Fibroblast of the aortic adventitia (primary cell): ENCODE results near the gene RSPRY1. TPM values are rescaled to one million over a fixed set of nuclear protein-coding genes. Genes with fewer than 3 reads are reported as not detected.

Experiments used
- DNase-seq: peaks from one replicate; pipeline ENCODE4 v3.0.0-alpha.2; 2010; ENCODE audit warnings: low read depth
- H3K4me3 ChIP-seq: 2 replicates; pipeline ENCODE4 v1.5.1; 2011; ENCODE audit warnings: low read depth, mild to moderate bottlenecking, control low read depth, low read length, moderate library complexity
- CTCF ChIP-seq: IDR thresholded peaks from 2 replicates; pipeline ENCODE4 v1.5.1; 2011; ENCODE audit warnings: mild to moderate bottlenecking, low read length, control low read depth, inconsistent platforms; ENCODE audit not compliant: insufficient read depth
- total RNA-seq: library from RNA; depleted of rRNA; stranded (reverse); fragments of >200 nt; gene quantifications from 2 replicates; pipeline ENCODE4 v1.2.3, GENCODE V29; 2012; ENCODE audit warnings: low replicate concordance

Gene RSPRY1
- total RNA-seq, 1 donor = 49.8 TPM

GRCh38 chr16:57147381-57148221 is 38.5 kb upstream of the RSPRY1 start:
- no peak for TF ChIP-seq CTCF
- DNase-seq = peak; percentile 39

GRCh38 chr16:57148481-57148880 is 37.6 kb upstream of the RSPRY1 start:
- DNase-seq = no peak
- no peak for TF ChIP-seq CTCF
- no peak overlapping the region for H3K4me3 ChIP-seq

More at GRCh38 chr16:57147381-57148221, 38.5 kb upstream of the RSPRY1 start:
- no peak overlapping the region for H3K4me3 ChIP-seq

GRCh38 chr16:57149391-57149790 is 36.7 kb upstream of the RSPRY1 start:
- no peak overlapping the region for H3K4me3 ChIP-seq
- no peak for DNase-seq
- no peak for TF ChIP-seq CTCF

GRCh38 chr16:57150682-57151330 is 35.3 kb upstream of the RSPRY1 start:
- TF ChIP-seq CTCF = no peak
- H3K4me3 ChIP-seq = no peak overlapping the region
- DNase-seq = no peak

- TF ChIP-seq CTCF = no peak
- no peak overlapping the region for H3K4me3 ChIP-seq
- DNase-seq = no peak
Observed at GRCh38 chr16:57151369-57151768, 34.8 kb upstream of the RSPRY1 start.

- no peak for TF ChIP-seq CTCF
- no peak overlapping the region for H3K4me3 ChIP-seq
- no peak for DNase-seq
Observed at GRCh38 chr16:57152096-57153093, 33.7 kb upstream of the RSPRY1 start.
